ENCODE data around the gene MACF1. TPM values are rescaled to one million over a fixed set of nuclear protein-coding genes. Genes with fewer than 3 reads are reported as not detected.

The MACF1 gene
- total and polyA plus RNA-seq, 4 donors, result 23.3 to 216 (median 51.2) TPM

- TF ChIP-seq JUND (IDR thresholded peaks at IDR 0.05) (peak in 1 of 2 donors; percentile 28), RXRA (IDR thresholded peaks at IDR 0.05) (peak; percentile 5 to 44), FOXA1 (IDR thresholded peaks at IDR 0.05) (no peak), TAF1 (conservative IDR thresholded peaks at IDR 0.05) (no peak), HNF4A (conservative IDR thresholded peaks at IDR 0.05) (peak; percentile 29 to 46), SP1 (IDR thresholded peaks at IDR 0.05) (no peak), EGR1 (IDR thresholded peaks at IDR 0.05; ENCODE audit: low read depth in 2 of 2) (peak in 1 of 2 donors; percentile 24), GABPA (IDR thresholded peaks at IDR 0.05 in 1 of 2, conservative IDR thresholded peaks at IDR 0.05 in 1 of 2) (no peak), REST (IDR thresholded peaks at IDR 0.05) (no peak), ZBTB33 (IDR thresholded peaks at IDR 0.05) (no peak), CTCF (IDR thresholded peaks at IDR 0.05; ENCODE audit: low read depth, low read length, missing input control) (no peak), FOXA2 (IDR thresholded peaks at IDR 0.05) (peak; percentile 69), NR2F2 (IDR thresholded peaks at IDR 0.05) (peak; percentile 32), RAD21 (IDR thresholded peaks at IDR 0.05) (no peak), YY1 (IDR thresholded peaks at IDR 0.05) (peak; percentile 79), HNF4G (IDR thresholded peaks at IDR 0.05) (no peak)
- H3K27ac ChIP-seq (ENCODE audit: low read depth in 1 of 2, low read length in 2 of 2), result peak overlapping the region; percentile 68 to 85
- H3K4me3 ChIP-seq (ENCODE audit: low read depth in 1 of 3, low read length in 3 of 3), result peak overlapping the region in 1 of 3 donors; percentile 12
- no peak for DNase-seq (ENCODE audit: low spot score)
- H3K36me3 ChIP-seq (ENCODE audit: control insufficient read depth in 4 of 4, insufficient read depth in 3 of 4, low read depth in 1 of 4, low read length in 3 of 4), result no peaks in the 10 kb centered on the region
- H3K27me3 ChIP-seq (ENCODE audit: control insufficient read depth in 4 of 4, insufficient read depth in 4 of 4, low read length in 3 of 4), result no peaks in the 10 kb centered on the region
- no peaks in the 10 kb centered on the region for H3K9me3 ChIP-seq (ENCODE audit: control insufficient read depth in 4 of 4, low read length in 3 of 4)
- WGBS, result 31% methylated on average over 6 of the region's 6 CpGs
- H3K9ac ChIP-seq (ENCODE audit: low read depth in 1 of 2, low read length in 2 of 2), result peak overlapping the region in 1 of 2 donors; percentile 49
- peaks cover 25 to 61% (median 51%) of the 10 kb centered on the region in 4 donors for H3K4me1 ChIP-seq (ENCODE audit: control insufficient read depth in 4 of 4, insufficient read depth in 4 of 4, low read length in 3 of 4)
These were observed 25.7 kb upstream of the MACF1 start for GRCh38 chr1:39178541-39179431.
